ENCODE results near the gene FZD10.

FZD10 gene

DNA sequence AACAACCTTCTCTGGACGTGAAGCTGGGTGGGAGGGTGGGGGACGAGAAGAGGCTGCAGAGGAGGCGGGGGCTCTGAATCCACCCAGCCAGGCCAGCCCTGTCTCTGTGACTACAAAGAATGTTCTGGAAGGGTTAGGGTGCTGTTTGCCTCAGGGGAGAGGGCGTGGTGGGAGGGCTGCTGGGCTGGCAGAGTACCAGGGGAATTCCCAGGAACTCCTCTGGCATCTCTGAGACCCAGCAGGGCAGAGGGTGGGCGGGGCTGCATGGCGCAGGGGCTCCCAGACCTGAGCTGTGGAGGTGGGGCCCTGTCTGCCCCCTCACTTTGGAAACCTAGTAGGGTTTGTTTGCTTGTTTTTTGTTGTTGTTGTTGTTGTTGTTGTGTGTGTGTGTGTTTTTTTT, 45.5 kb upstream of the FZD10 start:
- no peak for TF ChIP-seq TOX (CRISPR knock-in tag; IDR thresholded peaks at IDR 0.05; ENCODE audit: borderline replicate concordance)
- TF ChIP-seq, protein P1, sequence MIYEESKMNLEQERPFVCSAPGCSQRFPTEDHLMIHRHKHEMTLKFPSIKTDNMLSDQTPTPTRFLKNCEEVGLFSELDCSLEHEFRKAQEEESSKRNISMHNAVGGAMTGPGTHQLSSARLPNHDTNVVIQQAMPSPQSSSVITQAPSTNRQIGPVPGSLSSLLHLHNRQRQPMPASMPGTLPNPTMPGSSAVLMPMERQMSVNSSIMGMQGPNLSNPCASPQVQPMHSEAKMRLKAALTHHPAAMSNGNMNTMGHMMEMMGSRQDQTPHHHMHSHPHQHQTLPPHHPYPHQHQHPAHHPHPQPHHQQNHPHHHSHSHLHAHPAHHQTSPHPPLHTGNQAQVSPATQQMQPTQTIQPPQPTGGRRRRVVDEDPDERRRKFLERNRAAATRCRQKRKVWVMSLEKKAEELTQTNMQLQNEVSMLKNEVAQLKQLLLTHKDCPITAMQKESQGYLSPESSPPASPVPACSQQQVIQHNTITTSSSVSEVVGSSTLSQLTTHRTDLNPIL (CRISPR knock-in tag; IDR thresholded peaks at IDR 0.05; ENCODE audit: low read depth) = no peak
- no peak for ATAC-seq

DNA sequence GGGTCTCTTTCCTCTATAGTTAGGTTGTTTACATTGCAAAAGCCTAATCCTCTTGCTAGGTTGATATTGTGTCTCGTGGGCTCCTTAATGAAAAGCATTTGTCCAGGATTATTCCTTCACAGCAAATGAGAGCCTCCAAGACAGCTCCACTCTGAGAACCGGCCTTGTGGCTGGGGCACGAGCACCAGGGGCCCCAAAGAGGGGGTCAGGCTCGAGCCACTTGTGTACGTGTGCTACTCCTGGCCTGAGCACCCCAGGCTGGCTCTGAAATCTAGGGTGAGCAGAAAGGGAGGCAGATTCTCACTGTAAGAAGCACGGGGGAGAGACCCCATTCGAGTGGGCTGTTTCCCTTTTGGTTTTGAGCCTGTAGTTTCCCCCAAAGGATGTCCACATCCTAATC, 45.0 kb upstream of the FZD10 start:
- no peak for ATAC-seq
- TF ChIP-seq SNAI2 (CRISPR knock-in tag; IDR thresholded peaks at IDR 0.05) (no peak), ISL1 (CRISPR knock-in tag; IDR thresholded peaks at IDR 0.05) (no peak), RARB (CRISPR knock-in tag; IDR thresholded peaks at IDR 0.05) (no peak), ZFP3 (CRISPR knock-in tag; IDR thresholded peaks at IDR 0.05) (no peak), CSDC2 (CRISPR knock-in tag; IDR thresholded peaks at IDR 0.05) (no peak), ZNF70 (CRISPR knock-in tag; IDR thresholded peaks at IDR 0.05) (no peak), BACH2 (CRISPR knock-in tag; IDR thresholded peaks at IDR 0.05; ENCODE audit: borderline replicate concordance) (no peak), OSR1 (CRISPR knock-in tag; IDR thresholded peaks at IDR 0.05) (no peak), ZNF8 (CRISPR knock-in tag; IDR thresholded peaks at IDR 0.05) (no peak), ESRRG (CRISPR knock-in tag; IDR thresholded peaks at IDR 0.05) (no peak), PPARA (CRISPR knock-in tag; IDR thresholded peaks at IDR 0.05; ENCODE audit: borderline replicate concordance) (no peak)
- TF ChIP-seq, protein P2, sequence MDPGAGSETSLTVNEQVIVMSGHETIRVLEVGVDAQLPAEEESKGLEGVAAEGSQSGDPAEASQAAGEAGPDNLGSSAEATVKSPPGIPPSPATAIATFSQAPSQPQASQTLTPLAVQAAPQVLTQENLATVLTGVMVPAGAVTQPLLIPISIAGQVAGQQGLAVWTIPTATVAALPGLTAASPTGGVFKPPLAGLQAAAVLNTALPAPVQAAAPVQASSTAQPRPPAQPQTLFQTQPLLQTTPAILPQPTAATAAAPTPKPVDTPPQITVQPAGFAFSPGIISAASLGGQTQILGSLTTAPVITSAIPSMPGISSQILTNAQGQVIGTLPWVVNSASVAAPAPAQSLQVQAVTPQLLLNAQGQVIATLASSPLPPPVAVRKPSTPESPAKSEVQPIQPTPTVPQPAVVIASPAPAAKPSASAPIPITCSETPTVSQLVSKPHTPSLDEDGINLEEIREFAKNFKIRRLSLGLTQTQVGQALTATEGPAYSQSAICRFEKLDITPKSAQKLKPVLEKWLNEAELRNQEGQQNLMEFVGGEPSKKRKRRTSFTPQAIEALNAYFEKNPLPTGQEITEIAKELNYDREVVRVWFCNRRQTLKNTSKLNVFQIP (CRISPR knock-in tag; IDR thresholded peaks at IDR 0.05; ENCODE audit: borderline replicate concordance, low read depth) = no peak
- TF ChIP-seq, protein P1 (CRISPR knock-in tag; IDR thresholded peaks at IDR 0.05; ENCODE audit: low read depth) = no peak
- TF ChIP-seq, protein P3, sequence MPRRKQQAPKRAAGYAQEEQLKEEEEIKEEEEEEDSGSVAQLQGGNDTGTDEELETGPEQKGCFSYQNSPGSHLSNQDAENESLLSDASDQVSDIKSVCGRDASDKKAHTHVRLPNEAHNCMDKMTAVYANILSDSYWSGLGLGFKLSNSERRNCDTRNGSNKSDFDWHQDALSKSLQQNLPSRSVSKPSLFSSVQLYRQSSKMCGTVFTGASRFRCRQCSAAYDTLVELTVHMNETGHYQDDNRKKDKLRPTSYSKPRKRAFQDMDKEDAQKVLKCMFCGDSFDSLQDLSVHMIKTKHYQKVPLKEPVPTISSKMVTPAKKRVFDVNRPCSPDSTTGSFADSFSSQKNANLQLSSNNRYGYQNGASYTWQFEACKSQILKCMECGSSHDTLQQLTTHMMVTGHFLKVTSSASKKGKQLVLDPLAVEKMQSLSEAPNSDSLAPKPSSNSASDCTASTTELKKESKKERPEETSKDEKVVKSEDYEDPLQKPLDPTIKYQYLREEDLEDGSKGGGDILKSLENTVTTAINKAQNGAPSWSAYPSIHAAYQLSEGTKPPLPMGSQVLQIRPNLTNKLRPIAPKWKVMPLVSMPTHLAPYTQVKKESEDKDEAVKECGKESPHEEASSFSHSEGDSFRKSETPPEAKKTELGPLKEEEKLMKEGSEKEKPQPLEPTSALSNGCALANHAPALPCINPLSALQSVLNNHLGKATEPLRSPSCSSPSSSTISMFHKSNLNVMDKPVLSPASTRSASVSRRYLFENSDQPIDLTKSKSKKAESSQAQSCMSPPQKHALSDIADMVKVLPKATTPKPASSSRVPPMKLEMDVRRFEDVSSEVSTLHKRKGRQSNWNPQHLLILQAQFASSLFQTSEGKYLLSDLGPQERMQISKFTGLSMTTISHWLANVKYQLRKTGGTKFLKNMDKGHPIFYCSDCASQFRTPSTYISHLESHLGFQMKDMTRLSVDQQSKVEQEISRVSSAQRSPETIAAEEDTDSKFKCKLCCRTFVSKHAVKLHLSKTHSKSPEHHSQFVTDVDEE (CRISPR knock-in tag; IDR thresholded peaks at IDR 0.05) = no peak

DNA sequence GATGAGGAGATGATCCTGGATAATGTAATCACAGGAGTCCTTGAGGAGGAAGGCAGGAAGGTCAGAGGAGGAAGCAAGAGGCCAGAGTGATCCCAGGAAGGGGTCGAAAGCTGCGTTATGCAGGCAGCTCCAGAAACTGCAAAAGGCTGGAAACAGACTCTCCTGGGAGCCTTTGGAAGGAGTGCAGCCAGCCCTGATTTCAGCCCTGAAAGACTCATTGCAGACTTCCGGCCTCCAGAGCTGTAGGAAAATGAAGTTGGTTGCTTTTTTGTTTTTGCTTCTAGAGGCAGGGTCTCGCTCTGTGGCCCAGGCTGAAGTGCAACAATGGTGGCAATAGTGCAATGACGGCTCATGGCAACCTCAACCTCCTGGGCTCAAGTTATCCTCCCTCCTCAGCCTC, 44.6 kb upstream of the FZD10 start:
- no peak for ATAC-seq
- TF ChIP-seq, protein P4, sequence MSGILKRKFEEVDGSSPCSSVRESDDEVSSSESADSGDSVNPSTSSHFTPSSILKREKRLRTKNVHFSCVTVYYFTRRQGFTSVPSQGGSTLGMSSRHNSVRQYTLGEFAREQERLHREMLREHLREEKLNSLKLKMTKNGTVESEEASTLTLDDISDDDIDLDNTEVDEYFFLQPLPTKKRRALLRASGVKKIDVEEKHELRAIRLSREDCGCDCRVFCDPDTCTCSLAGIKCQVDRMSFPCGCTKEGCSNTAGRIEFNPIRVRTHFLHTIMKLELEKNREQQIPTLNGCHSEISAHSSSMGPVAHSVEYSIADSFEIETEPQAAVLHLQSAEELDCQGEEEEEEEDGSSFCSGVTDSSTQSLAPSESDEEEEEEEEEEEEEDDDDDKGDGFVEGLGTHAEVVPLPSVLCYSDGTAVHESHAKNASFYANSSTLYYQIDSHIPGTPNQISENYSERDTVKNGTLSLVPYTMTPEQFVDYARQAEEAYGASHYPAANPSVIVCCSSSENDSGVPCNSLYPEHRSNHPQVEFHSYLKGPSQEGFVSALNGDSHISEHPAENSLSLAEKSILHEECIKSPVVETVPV (CRISPR knock-in tag; IDR thresholded peaks at IDR 0.05) = no peak
- TF ChIP-seq ARNTL (CRISPR knock-in tag; IDR thresholded peaks at IDR 0.05; ENCODE audit: borderline replicate concordance, low read depth) = no peak
- TF ChIP-seq, protein P2 (CRISPR knock-in tag; IDR thresholded peaks at IDR 0.05; ENCODE audit: borderline replicate concordance, low read depth) = no peak
- no peak for TF ChIP-seq ZNF8 (CRISPR knock-in tag; IDR thresholded peaks at IDR 0.05)
- TF ChIP-seq SNAI2 (CRISPR knock-in tag; IDR thresholded peaks at IDR 0.05) = no peak
- no peak for TF ChIP-seq CSDC2 (CRISPR knock-in tag; IDR thresholded peaks at IDR 0.05)

DNA sequence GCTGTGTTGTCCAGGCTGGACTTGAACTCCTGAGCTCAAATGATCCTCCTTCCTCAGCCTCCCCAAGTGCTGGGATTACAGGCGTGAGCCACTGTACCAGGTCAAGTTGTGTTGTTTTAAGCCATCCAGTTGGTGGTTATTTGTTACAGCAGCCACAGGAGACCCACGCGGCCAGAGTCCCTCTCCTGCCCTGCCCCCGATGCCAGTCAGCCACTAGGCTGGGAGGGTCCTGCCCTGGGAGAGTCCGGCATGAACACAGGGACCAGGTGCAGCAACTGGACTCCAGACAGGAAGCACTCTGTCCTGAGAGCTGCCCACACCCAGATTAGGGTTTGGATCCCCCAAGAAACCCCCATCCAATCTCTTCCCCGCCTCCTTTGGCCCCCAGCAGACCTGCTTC, 44.1 kb upstream of the FZD10 start:
- ATAC-seq = no peak
- TF ChIP-seq, protein P5, sequence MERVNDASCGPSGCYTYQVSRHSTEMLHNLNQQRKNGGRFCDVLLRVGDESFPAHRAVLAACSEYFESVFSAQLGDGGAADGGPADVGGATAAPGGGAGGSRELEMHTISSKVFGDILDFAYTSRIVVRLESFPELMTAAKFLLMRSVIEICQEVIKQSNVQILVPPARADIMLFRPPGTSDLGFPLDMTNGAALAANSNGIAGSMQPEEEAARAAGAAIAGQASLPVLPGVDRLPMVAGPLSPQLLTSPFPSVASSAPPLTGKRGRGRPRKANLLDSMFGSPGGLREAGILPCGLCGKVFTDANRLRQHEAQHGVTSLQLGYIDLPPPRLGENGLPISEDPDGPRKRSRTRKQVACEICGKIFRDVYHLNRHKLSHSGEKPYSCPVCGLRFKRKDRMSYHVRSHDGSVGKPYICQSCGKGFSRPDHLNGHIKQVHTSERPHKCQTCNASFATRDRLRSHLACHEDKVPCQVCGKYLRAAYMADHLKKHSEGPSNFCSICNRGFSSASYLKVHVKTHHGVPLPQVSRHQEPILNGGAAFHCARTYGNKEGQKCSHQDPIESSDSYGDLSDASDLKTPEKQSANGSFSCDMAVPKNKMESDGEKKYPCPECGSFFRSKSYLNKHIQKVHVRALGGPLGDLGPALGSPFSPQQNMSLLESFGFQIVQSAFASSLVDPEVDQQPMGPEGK (CRISPR knock-in tag; IDR thresholded peaks at IDR 0.05; ENCODE audit: borderline replicate concordance) = no peak
- no peak for TF ChIP-seq RARB (CRISPR knock-in tag; IDR thresholded peaks at IDR 0.05)
- TF ChIP-seq ISL1 (CRISPR knock-in tag; IDR thresholded peaks at IDR 0.05) = no peak
- TF ChIP-seq ZNF565 (CRISPR knock-in tag; conservative IDR thresholded peaks at IDR 0.05; ENCODE audit: low read depth) = no peak
- TF ChIP-seq ARNTL (CRISPR knock-in tag; IDR thresholded peaks at IDR 0.05; ENCODE audit: borderline replicate concordance, low read depth) = no peak
- no peak for TF ChIP-seq TCF4 (CRISPR knock-in tag; IDR thresholded peaks at IDR 0.05; ENCODE audit: borderline replicate concordance)
- no peak for TF ChIP-seq SNAI2 (CRISPR knock-in tag; IDR thresholded peaks at IDR 0.05)
- no peak for TF ChIP-seq ZNF8 (CRISPR knock-in tag; IDR thresholded peaks at IDR 0.05)
- no peak for TF ChIP-seq OSR1 (CRISPR knock-in tag; IDR thresholded peaks at IDR 0.05)
- no peak for TF ChIP-seq ZFP3 (CRISPR knock-in tag; IDR thresholded peaks at IDR 0.05)

Data from SK-N-SH treated with all-trans-retinoic acid at 6 μM for 48 hours (cell line).